Psoas muscle (tissue), 8 donors: ENCODE measurements around the gene TSSK6. TPM values are rescaled to one million over a fixed set of nuclear protein-coding genes. Genes with fewer than 3 reads are reported as not detected.

Experiments
- ATAC-seq, 4 donors: fragments of 200-7000 bp; cut with Tn5 transposase; one replicate each; pipeline ENCODE4 v1.9.1; 2020; ENCODE audit warnings: moderate library complexity in 3 of 4, mild to moderate bottlenecking in 2 of 4
- DNase-seq, 2 donors: peaks; one replicate each; pipeline ENCODE4 v3.0.0-alpha.2; 2020
- H3K27ac ChIP-seq: fragments of 200-600 bp; one replicate; pipeline ENCODE4 v1.8.0; 2022
- H3K27me3 ChIP-seq, 3 donors: fragments of 200-600 bp in 1 of 3; one replicate each; pipeline versions ENCODE4 v1.6.1 to v1.8.0; 2013 to 2022; ENCODE audit warnings: low read length in 2 of 3, mild to moderate bottlenecking in 2 of 3, moderate library complexity in 1 of 3; ENCODE audit not compliant: insufficient read depth in 3 of 3
- H3K36me3 ChIP-seq, 2 donors: fragments of 200-600 bp in 1 of 2; one replicate each; pipeline versions ENCODE4 v1.6.1 to v1.8.0; 2013 to 2022; ENCODE audit warnings: low read depth in 1 of 2, mild to moderate bottlenecking in 1 of 2, moderate library complexity in 1 of 2; ENCODE audit not compliant: insufficient read depth in 1 of 2
- H3K4me1 ChIP-seq: fragments of 200-600 bp; one replicate; pipeline ENCODE4 v1.8.0; 2022
- H3K4me3 ChIP-seq: fragments of 200-600 bp; one replicate; pipeline ENCODE4 v1.8.0; 2022; ENCODE audit warnings: mild to moderate bottlenecking
- H3K9me3 ChIP-seq: fragments of 200-600 bp; one replicate; pipeline ENCODE4 v1.8.0; 2022
- CTCF ChIP-seq: fragments of 200-600 bp; IDR thresholded peaks from one replicate; pipeline ENCODE4 v1.8.0; 2022; ENCODE audit warnings: antibody characterized with exemption
- WGBS, 3 donors: extraction: QIAGEN DNeasy Blood & Tissue Kit; methylation state at CpG; one replicate each; pipeline versions ENCODE4 v1.1.6 to v1.1.7; 2013; 5-methylcytosine and 5-hydroxymethylcytosine counted together
- intact Hi-C, 2 donors: fragments of 100-400 bp; cut with DNase I; formaldehyde crosslinking; loops; one replicate each; pipeline versions ENCODE4 v1.11.0 to v1.14.2; 2022
- polyA plus RNA-seq, 3 donors: library from polyadenylated mRNA; stranded (reverse); fragments of 200-250 nt; gene quantifications; one replicate each; pipeline ENCODE4 v1.2.3, GENCODE V29; 2013
- total RNA-seq, 4 donors: library from RNA; stranded (reverse); fragmentation: NEBNext Ultra II Directional in 2 of 4; extraction: Animal tissue kit (Norgen Biotek cat#: 25700) in 2 of 4; gene quantifications; one replicate each; pipeline versions ENCODE4 v1.2.1 to v1.2.4, GENCODE V29; 2021 to 2023
- donor health status: healthy with polysubstance abuse.
- donor health status: DM: no; HTN: no; CAD: no; lungs with moderate emphysema.
- donor health status: Bipolar disorder and iron deficiency.
- donor health status: healthy.
- donor health status: DM: yes; HTN: yes; CAD: no.
- donor health status: DM: no; HTN: no; CAD: no.
- donor health status: DM: no; HTN: no; CAD: no.
- donor health status: DM: yes; HTN: yes; CAD: no.

Gene TSSK6
- total and polyA plus RNA-seq, 7 donors, result 0.37 to 3.2 (median 0.99) TPM; not detected in 1

- Histone ChIP-seq H3K9me3 (no peaks in the 10 kb centered on the region), H3K4me1 (peaks cover 10% of the 10 kb centered on the region), H3K4me3 (no peak overlapping the region), H3K36me3 (peaks cover 0 to 59% of the 10 kb centered on the region in 2 donors), H3K27me3 (no peaks in the 10 kb centered on the region), H3K27ac (no peak overlapping the region)
- intact Hi-C loops, result no loop called here
- ATAC-seq (no peak), DNase-seq (no peak)
- WGBS, 3 donors, result 69 to 77% (median 73%) methylated on average over 3 of the region's 3 CpGs
- TF ChIP-seq CTCF, result no peak
Observed at GRCh38 chr19:19523177-19523576, 7.8 kb upstream of the TSSK6 start.

- WGBS, 3 donors, result 72 to 79% (median 73%) methylated on average over 6 of the region's 6 CpGs
- Histone ChIP-seq H3K27me3 (no peaks in the 10 kb centered on the region), H3K36me3 (peaks cover 0 to 38% of the 10 kb centered on the region in 2 donors), H3K4me3 (no peak overlapping the region), H3K4me1 (peaks cover 24% of the 10 kb centered on the region), H3K27ac (no peak overlapping the region), H3K9me3 (no peaks in the 10 kb centered on the region)
- no peak for TF ChIP-seq CTCF
- intact Hi-C loops, result no loop called here
- ATAC-seq, result no peak
- DNase-seq, result no peak
Observed at GRCh38 chr19:19520989-19521388, 5.6 kb upstream of the TSSK6 start.

GRCh38 chr19:19517235-19517619 is 1.9 kb upstream of the TSSK6 start:
- DNase-seq (no peak), ATAC-seq (no peak)
- Histone ChIP-seq H3K4me3 (peak overlapping the region; percentile 76), H3K27ac (no peak overlapping the region), H3K27me3 (no peaks in the 10 kb centered on the region), H3K36me3 (peaks cover 0 to 22% of the 10 kb centered on the region in 2 donors), H3K9me3 (no peaks in the 10 kb centered on the region), H3K4me1 (peaks cover 24% of the 10 kb centered on the region)
- intact Hi-C loops, result no loop called here
- TF ChIP-seq CTCF, result no peak
- WGBS, 3 donors, result 75 to 83% (median 75%) methylated on average over 10 of the region's 10 CpGs

GRCh38 chr19:19515642-19516519 is 533 bp upstream of the TSSK6 start, which contains the start of gene NDUFA13:
TSS of gene NDUFA13 (plus strand) at chr19:19516225. CDS start at chr19:19516239, 14 bp downstream.
- Histone ChIP-seq H3K9me3 (no peaks in the 10 kb centered on the region), H3K4me1 (peaks cover 22% of the 10 kb centered on the region), H3K36me3 (peaks cover 0 to 20% of the 10 kb centered on the region in 2 donors), H3K27ac (peak within 1 kb of the TSS; percentile 85), H3K4me3 (peak within 1 kb of the TSS; percentile 76), H3K27me3 (no peaks in the 10 kb centered on the region)
- DNase-seq (peak; percentile 93 to 96), ATAC-seq (peak; percentile 90 to 95 (median 93))
- 5 to 6% (median 5%) methylated on average over 61 of the region's 61 CpGs for WGBS, 3 donors
- intact Hi-C loops, result no loop called here
- TF ChIP-seq CTCF, result peak; percentile 9
